Measurements from ENCODE around the gene FBLN1.
"Not testable (repeated sequence)": the region's sequence is repeated elsewhere in the genome, so short reads cannot be mapped to it uniquely, and the experiment has no call there.

Gene FBLN1, protein sequence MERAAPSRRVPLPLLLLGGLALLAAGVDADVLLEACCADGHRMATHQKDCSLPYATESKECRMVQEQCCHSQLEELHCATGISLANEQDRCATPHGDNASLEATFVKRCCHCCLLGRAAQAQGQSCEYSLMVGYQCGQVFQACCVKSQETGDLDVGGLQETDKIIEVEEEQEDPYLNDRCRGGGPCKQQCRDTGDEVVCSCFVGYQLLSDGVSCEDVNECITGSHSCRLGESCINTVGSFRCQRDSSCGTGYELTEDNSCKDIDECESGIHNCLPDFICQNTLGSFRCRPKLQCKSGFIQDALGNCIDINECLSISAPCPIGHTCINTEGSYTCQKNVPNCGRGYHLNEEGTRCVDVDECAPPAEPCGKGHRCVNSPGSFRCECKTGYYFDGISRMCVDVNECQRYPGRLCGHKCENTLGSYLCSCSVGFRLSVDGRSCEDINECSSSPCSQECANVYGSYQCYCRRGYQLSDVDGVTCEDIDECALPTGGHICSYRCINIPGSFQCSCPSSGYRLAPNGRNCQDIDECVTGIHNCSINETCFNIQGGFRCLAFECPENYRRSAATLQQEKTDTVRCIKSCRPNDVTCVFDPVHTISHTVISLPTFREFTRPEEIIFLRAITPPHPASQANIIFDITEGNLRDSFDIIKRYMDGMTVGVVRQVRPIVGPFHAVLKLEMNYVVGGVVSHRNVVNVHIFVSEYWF

GRCh38 chr22:45502215-45503049 lies at the start of gene FBLN1:
TSS of gene FBLN1 (plus strand) at chr22:45502883. CDS start at chr22:45502986, 103 bp downstream.
- no peak for DNase-seq

DNA sequence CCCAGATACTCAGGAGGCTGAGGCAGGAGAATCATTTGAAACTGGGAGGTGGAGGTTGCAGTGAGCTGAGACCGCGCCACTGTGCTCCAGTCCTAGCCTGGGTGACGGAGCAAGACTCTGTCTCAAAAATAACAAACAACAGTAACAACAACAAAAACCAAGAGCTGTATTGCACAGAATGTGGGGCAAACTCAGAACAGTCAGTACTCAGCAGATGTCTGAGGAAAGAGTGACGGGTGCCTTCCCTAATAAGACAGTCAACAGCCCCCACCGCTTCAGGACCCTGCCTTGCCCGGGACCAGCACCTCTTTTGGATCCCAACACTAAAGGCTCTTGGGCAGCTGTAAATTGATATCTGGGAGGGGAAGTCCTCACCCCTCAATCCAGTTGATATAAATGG lies 48.9 kb upstream of the FBLN1 start:
- DNase-seq, result no peak

- no peak for DNase-seq
Measured at GRCh38 chr22:45454275-45454674, 48.4 kb upstream of the FBLN1 start.

GRCh38 chr22:45455212-45455611 lies 47.5 kb upstream of the FBLN1 start:
- no peak for DNase-seq

DNA sequence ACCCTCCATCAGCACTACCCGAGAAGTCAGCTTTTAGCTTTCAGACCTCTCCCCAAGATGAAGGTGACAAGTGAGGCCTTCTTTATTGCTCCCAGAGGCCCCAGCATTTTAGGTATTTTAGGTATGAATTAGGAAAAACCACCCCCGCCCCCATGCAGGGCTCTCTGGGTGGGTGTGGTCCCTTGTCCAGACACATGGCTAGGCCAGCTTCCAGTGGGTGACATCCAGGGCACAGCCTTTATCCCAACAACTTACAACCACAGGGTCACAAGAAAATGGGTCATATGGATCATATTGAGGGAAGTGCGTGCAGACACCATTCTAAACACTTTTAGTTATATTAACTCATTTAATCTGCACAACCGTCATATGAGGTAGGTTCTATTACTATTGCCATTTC lies 47.1 kb upstream of the FBLN1 start:
- DNase-seq, result no peak

DNA sequence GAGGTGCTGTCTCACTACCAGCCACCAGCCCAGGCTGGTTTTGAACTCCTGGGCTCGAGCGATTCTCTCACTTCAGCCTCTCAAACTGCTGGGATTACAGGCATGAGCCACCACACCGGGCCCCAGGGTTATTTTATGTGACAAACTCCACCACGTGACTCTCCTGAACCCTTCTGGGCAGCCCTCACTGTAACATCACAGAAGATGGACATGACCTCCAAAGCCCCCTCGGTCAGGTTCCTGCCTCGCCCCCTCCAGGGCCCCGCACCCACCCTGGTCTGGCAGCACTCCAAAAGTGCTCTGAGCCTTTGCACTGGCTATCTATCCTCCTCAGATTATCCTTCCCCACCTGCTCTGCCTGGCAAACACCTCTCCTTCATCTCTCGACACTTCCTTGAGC lies 45.9 kb upstream of the FBLN1 start:
- DNase-seq, result no peak

- no peak for DNase-seq
Measured at GRCh38 chr22:45458532-45458931, 44.2 kb upstream of the FBLN1 start.

GRCh38 chr22:45459235-45459634 lies 43.4 kb upstream of the FBLN1 start:
- no peak for DNase-seq

DNA sequence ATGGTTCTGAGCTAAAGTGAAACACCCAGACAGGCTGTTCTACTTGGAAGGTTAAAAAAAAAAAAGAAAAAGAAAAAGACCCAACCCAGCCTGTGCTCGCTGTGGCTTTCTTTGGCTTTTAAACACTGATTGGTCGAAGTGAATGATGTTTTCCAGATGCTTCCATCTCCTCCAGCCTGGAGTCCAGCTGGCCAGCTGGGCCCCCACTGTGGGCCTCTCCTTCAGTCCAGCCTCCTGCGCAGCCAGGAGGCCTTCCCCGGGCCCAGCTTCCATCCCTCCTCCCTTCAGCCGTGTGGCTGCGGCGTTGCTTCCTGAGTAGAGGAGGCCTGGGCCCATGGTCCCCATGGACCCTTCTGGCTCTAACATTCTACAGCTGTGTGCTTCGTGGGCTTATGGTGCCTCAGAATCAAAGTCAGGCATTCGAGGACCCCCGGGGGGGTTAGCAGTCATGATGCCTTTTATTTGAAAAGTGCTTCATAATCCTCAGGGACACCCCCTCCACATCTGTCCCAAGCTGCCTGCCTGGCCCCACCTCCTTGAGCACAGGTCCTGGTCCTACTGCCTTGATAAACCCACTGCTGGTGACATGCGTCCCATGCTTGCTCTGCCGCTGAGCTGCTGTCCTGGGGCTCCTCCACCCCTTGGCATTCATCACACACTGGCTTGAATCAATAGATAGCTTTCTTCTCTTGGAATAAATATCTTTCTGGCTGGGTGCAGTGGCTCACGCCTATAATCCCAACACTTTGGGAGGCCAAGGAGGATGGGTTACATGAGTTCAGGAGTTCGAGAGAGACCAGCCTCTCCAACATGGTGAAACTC lies 42.2 kb upstream of the FBLN1 start:
- no peak for DNase-seq

GRCh38 chr22:45462034-45462655 lies 40.5 kb upstream of the FBLN1 start:
- no peak for DNase-seq

GRCh38 chr22:45463691-45464090 lies 39.0 kb upstream of the FBLN1 start:
- not testable (repeated sequence) for DNase-seq

- no peak for DNase-seq
Measured at GRCh38 chr22:45465633-45466032, 37.0 kb upstream of the FBLN1 start.

DNA sequence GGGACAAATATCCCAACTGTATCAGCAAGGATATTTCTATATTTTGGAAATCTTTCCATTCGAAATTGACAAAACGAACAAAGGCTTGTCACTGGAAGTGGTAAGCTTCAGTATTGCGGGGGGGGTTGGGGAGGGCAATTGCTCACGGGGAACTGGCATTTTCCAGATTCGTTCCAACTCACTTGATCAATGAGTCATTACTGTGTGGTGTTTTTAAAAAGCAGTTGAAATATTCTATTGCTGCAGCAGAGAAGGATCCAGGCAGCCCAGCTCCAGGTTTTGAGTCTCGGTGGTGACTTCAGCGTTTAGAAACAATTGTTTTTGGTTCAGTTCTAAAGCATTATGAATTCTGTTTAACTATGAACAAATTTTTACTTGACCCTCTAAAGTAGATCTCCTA lies 33.8 kb upstream of the FBLN1 start:
- DNase-seq, result no peak

- no peak for DNase-seq
Measured at GRCh38 chr22:45469281-45470073, 33.2 kb upstream of the FBLN1 start.

- no peak for DNase-seq
Measured at GRCh38 chr22:45470871-45471270, 31.8 kb upstream of the FBLN1 start.

- DNase-seq, result no peak
Measured at GRCh38 chr22:45472426-45472825, 30.3 kb upstream of the FBLN1 start.

DNA sequence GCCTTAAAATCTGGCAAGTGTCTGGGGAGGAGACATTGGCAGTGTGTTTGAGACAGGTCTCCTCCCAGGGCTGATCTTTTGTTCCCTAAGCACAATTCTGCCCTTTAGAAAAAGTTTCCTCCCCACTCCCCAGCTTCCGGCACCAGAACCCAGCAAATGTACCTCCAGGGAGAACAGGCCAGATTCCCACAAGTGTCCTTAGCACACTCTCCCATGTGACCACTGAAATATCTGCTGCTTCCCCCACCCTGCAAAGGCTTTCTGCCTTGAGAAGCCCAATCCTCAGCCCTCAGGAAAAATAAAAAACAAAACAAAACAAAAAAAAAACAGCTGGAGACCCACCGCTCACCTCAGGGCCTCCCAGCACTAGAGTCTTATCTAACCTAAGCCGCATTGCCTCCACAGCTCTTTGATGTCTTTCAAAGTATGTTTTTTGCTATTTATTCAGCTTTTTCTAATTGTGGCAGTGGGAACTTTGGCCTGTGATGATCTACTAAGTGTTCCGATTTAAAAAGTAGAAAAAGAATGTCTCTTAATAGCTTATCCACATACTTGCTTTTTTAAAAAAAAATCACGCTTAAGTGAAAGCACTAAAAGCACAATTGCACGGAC lies 29.0 kb upstream of the FBLN1 start:
- DNase-seq, result no peak

- no peak for DNase-seq
Measured at GRCh38 chr22:45475063-45475747, 27.5 kb upstream of the FBLN1 start.

DNA sequence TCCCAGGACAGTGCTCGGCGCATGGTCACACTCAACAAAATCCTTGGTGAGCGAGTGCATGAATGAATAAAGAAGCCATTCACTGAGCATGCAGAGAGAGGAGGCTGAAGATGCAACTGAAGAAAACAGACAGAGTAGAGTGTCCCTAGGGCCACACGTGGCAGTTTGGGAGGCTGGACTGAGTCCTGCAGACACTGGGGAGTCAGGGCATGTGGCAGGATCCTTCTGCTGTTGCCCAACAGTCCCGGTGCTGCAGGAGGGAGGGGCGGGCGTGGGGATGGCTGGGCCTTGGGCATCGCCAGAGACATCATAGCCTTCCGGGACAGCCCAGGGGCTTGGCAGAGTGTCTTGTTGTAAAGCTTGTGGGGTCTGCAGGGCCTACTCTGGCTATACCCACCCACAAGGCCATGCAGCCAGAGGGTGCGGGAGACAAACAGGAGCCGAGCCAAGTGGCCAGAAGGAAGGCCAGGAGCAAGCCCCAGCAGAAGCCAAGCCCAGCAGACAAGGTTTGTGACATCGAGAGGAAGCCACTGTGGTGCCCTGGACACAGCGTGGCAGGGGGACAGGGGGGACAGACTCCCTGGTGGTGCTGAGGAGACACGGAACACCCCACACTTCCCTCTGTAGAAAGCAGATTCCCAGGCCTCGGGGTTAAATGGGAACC lies 26.7 kb upstream of the FBLN1 start:
- DNase-seq, result no peak

- DNase-seq, result no peak
Measured at GRCh38 chr22:45476814-45477213, 25.9 kb upstream of the FBLN1 start.

Measured in 8988T (cell line).